Gastroesophageal sphincter (tissue), 4 donors: ENCODE results near the gene CASP2. TPM values are rescaled to one million over a fixed set of nuclear protein-coding genes. Genes with fewer than 3 reads are reported as not detected.

Experiments
- ATAC-seq: fragments of 150-250 bp; one replicate; pipeline ENCODE4 v1.9.1; 2016; ENCODE audit warnings: mild to moderate bottlenecking, moderate library complexity
- H3K27ac ChIP-seq, 4 donors: fragments of 200-600 bp; sonication (generic) in 3 of 4; 1 replicate in 3 of 4; 2 replicates in 1 of 4; pipeline ENCODE4 v1.5.1; 2016 to 2019
- H3K27me3 ChIP-seq: fragments of 200-600 bp; sonication (generic); one replicate; pipeline ENCODE4 v1.5.1; 2019
- H3K36me3 ChIP-seq, 2 donors: fragments of 200-600 bp; sonication (generic); one replicate each; pipeline ENCODE4 v1.5.1; 2019; ENCODE audit warnings: control low read depth in 1 of 2
- H3K4me1 ChIP-seq, 3 donors: fragments of 200-600 bp; sonication (generic); 1 replicate in 2 of 3; 2 replicates in 1 of 3; pipeline ENCODE4 v1.5.1; 2016 to 2019; ENCODE audit warnings: control low read depth in 2 of 3
- H3K4me3 ChIP-seq, 2 donors: fragments of 200-600 bp; sonication (generic); one replicate each; pipeline ENCODE4 v1.5.1; 2019; ENCODE audit warnings: mild to moderate bottlenecking in 1 of 2, moderate library complexity in 1 of 2
- H3K9me3 ChIP-seq, 3 donors: fragments of 200-600 bp; sonication (generic); one replicate each; pipeline ENCODE4 v1.5.1; 2017 to 2019; ENCODE audit warnings: control low read depth in 2 of 3
- CTCF ChIP-seq, 4 experiments: fragments of 200-600 bp in 2 of 4; fragments of 450-650 bp in 2 of 4; sonication (generic) in 1 of 4; IDR thresholded peaks; one replicate each; pipeline ENCODE4 v1.5.1; 2017 to 2019; ENCODE audit warnings: antibody characterized with exemption in 4 of 4, mild to moderate bottlenecking in 2 of 4, moderate library complexity in 2 of 4
- WGBS, 2 donors: methylation state at CpG; one replicate each; pipeline ENCODE4 v1.1.5; 2018; ENCODE audit warnings: low coverage in 1 of 2; 5-methylcytosine and 5-hydroxymethylcytosine counted together
- small RNA-seq, 4 donors: library from RNA; depleted of rRNA; stranded (forward); fragments of <200 nt; gene quantifications; one replicate each; pipeline ENCODE3, GENCODE V24; 2016
- total RNA-seq, 4 donors: library from RNA; depleted of rRNA; stranded (reverse); fragments of >200 nt; gene quantifications; one replicate each; pipeline ENCODE4 v1.1.0, GENCODE V29; 2016

The CASP2 gene
- total RNA-seq, 4 donors from 2014 or later, result 10.1 to 14.5 (median 13.6) TPM

- no peak for ATAC-seq
- TF ChIP-seq CTCF (IDR thresholded peaks at IDR 0.05), result no peak
- Histone ChIP-seq H3K27me3 (peaks cover 46% of the 10 kb centered on the region), H3K4me1 (peaks cover 0 to 5% (median under 1%) of the 10 kb centered on the region in 3 donors), H3K4me3 (no peak overlapping the region), H3K36me3 (no peaks in the 10 kb centered on the region), H3K27ac (no peak overlapping the region), H3K9me3 (no peaks in the 10 kb centered on the region)
- WGBS, 2 donors, result 72 to 88% methylated on average over 2 to 8 of the region's 13 CpGs
Observed at GRCh38 chr7:143356414-143357050, 68.4 kb downstream of the CASP2 start.

Small RNA genes within 50 kb of the gene (small RNA-seq; reads per million reads assigned to genes)
- 0 reads per million in 4 donors for gene RN7SL481P
- 0 reads per million in 4 donors for gene RN7SL535P

Other genes with a start within 250 kb of the CASP2 start
- gene OR6V1, start 236.0 kb upstream of the CASP2 start, total RNA-seq, result not detected
- gene PIP, start 156.3 kb upstream of the CASP2 start, total RNA-seq, result 1 to 10 TPM in 1 of 4 donors, not detected in 3; 6.8 TPM
- not detected for gene TAS2R39, start 104.9 kb upstream of the CASP2 start, total RNA-seq
- gene TAS2R40, start 66.3 kb upstream of the CASP2 start, total RNA-seq, result not detected
- 100 to 1,000 TPM in 3 of 4 donors, 10 to 100 TPM in 1; 98.1 to 128 (median 120) TPM for gene GSTK1, start 24.9 kb upstream of the CASP2 start, total RNA-seq
- gene TMEM139, start 3.4 kb upstream of the CASP2 start, total RNA-seq, result 1 to 10 TPM in 1 of 4 donors, under 1 TPM in 2, not detected in 1; 0.40 to 1.4 (median 0.49) TPM
- not detected for gene CLCN1, start 27.8 kb downstream of the CASP2 start, total RNA-seq
- gene FAM131B, start 74.4 kb downstream of the CASP2 start, total RNA-seq, result 1 to 10 TPM in 2 of 4 donors, under 1 TPM in 2; 0.31 to 2.4 (median 1.2) TPM
- gene ZYX, start 93.0 kb downstream of the CASP2 start, total RNA-seq, result 100 to 1,000 TPM; 111 to 389 (median 146) TPM
- gene EPHA1, start 120.5 kb downstream of the CASP2 start, total RNA-seq, result 1 to 10 TPM in 1 of 4 donors, under 1 TPM in 1, not detected in 2; 0.78 to 2.5 TPM
- gene TAS2R60, start 155.1 kb downstream of the CASP2 start, total RNA-seq, result under 1 TPM in 1 of 4 donors, not detected in 3; 0.40 TPM
- gene TAS2R41, start 189.5 kb downstream of the CASP2 start, total RNA-seq, result not detected